HG02588 (cell line): Measurements from ENCODE around the gene RAD23B.
"Not testable (repeated sequence)": the region's sequence is repeated elsewhere in the genome, so short reads cannot be mapped to it uniquely, and the experiment has no call there.

ENCODE experiments used
- ATAC-seq: cut with Tn5 transposase; IDR thresholded peaks from one replicate; pipeline ENCODE4 v1.9.1; 2021; ENCODE audit warnings: mild to moderate bottlenecking, moderate library complexity; ENCODE audit not compliant: unreplicated experiment

RAD23B gene

GRCh38 chr9:107282759-107283622 is at the start of gene RAD23B:
Gene RAD23B (plus strand): TSS chr9:107283279. CDS start chr9:107283630, 351 bp downstream.
- ATAC-seq, result peak; percentile 84

GRCh38 chr9:107235765-107236442 is 47.2 kb upstream of the RAD23B start:
- ATAC-seq, result no peak

- ATAC-seq, result no peak
These were observed 45.2 kb upstream of the RAD23B start for GRCh38 chr9:107237873-107238272.

GRCh38 chr9:107239474-107239873 is 43.6 kb upstream of the RAD23B start:
- no peak for ATAC-seq

GRCh38 chr9:107240260-107240659 is 42.8 kb upstream of the RAD23B start:
- ATAC-seq, result no peak

- no peak for ATAC-seq
These were observed 40.7 kb upstream of the RAD23B start for GRCh38 chr9:107242073-107243030.

GRCh38 chr9:107243742-107244141 is 39.3 kb upstream of the RAD23B start:
- ATAC-seq, result no peak

- no peak for ATAC-seq
These were observed 36.5 kb upstream of the RAD23B start for GRCh38 chr9:107246259-107247254.

GRCh38 chr9:107248714-107249113 is 34.4 kb upstream of the RAD23B start:
- no peak for ATAC-seq

- ATAC-seq, result no peak
These were observed 33.9 kb upstream of the RAD23B start for GRCh38 chr9:107249131-107249533.

- no peak for ATAC-seq
These were observed 33.3 kb upstream of the RAD23B start for GRCh38 chr9:107249665-107250285.

- no peak for ATAC-seq
These were observed 31.2 kb upstream of the RAD23B start for GRCh38 chr9:107251756-107252322.

- no peak for ATAC-seq
These were observed 24.2 kb upstream of the RAD23B start for GRCh38 chr9:107258919-107259318.

- ATAC-seq, result not testable (repeated sequence)
These were observed 23.2 kb upstream of the RAD23B start for GRCh38 chr9:107259751-107260313.

GRCh38 chr9:107260437-107261081 is 22.5 kb upstream of the RAD23B start:
- peak; percentile 99 for ATAC-seq

GRCh38 chr9:107261106-107261505 is 22.0 kb upstream of the RAD23B start:
- no peak for ATAC-seq

- ATAC-seq, result no peak
These were observed 19.8 kb upstream of the RAD23B start for GRCh38 chr9:107263289-107263688.
